MM.1S (cell line): ENCODE measurements around the gene C10orf90.

Experiments
- DNase-seq: peaks from one replicate; pipeline ENCODE4 v3.0.0-alpha.2; 2015
- H2AFZ ChIP-seq: fragments of 300-600 bp; sonication (generic); 2 replicates; pipeline ENCODE4 v1.6.0; 2016; ENCODE audit warnings: antibody characterized with exemption, low read length
- H3F3A ChIP-seq: fragments of 300-600 bp; sonication (generic); 2 replicates; pipeline ENCODE4 v1.6.1; 2016; ENCODE audit warnings: mild to moderate bottlenecking, antibody characterized with exemption, low read length, moderate library complexity, mixed read lengths; ENCODE audit not compliant: insufficient read depth
- H3K27ac ChIP-seq: fragments of 300-600 bp; sonication (generic); 2 replicates; pipeline ENCODE4 v1.5.1; 2016; ENCODE audit warnings: mild to moderate bottlenecking, low read length
- H3K27me3 ChIP-seq: fragments of 300-600 bp; sonication (generic); replicated peaks from 2 replicates; pipeline ENCODE4 v1.6.0; 2016; ENCODE audit warnings: low read length; ENCODE audit not compliant: insufficient read depth
- H3K36me3 ChIP-seq: fragments of 300-600 bp; sonication (generic); replicated peaks from 2 replicates; pipeline ENCODE4 v1.6.1; 2016; ENCODE audit warnings: mild to moderate bottlenecking, low read length, mixed read lengths; ENCODE audit not compliant: insufficient read depth
- H3K4me1 ChIP-seq: fragments of 300-600 bp; sonication (generic); 2 replicates; pipeline ENCODE4 v1.6.1; 2016; ENCODE audit warnings: low read length, mixed read lengths
- H3K4me2 ChIP-seq: fragments of 300-600 bp; sonication (generic); 2 replicates; pipeline ENCODE4 v1.6.0; 2016; ENCODE audit warnings: low read depth, low read length
- H3K4me3 ChIP-seq: fragments of 300-600 bp; sonication (generic); 2 replicates; pipeline ENCODE4 v1.5.1; 2016; ENCODE audit warnings: low read length, mixed read lengths
- H3K79me2 ChIP-seq: fragments of 300-600 bp; sonication (generic); 2 replicates; pipeline ENCODE4 v1.6.1; 2016; ENCODE audit warnings: mixed run types, low read length, mixed read lengths
- H3K9ac ChIP-seq: fragments of 300-600 bp; sonication (generic); 2 replicates; pipeline ENCODE4 v1.6.1; 2016; ENCODE audit warnings: low read length, mixed read lengths
- H3K9me2 ChIP-seq: fragments of 300-600 bp; sonication (generic); replicated peaks from 2 replicates; pipeline ENCODE4 v1.6.1; 2016; ENCODE audit warnings: mild to moderate bottlenecking, low read length, mixed read lengths; ENCODE audit not compliant: insufficient read depth
- H3K9me3 ChIP-seq: fragments of 300-600 bp; sonication (generic); replicated peaks from 2 replicates; pipeline ENCODE4 v1.6.1; 2016; ENCODE audit warnings: mild to moderate bottlenecking, low read length, mixed read lengths; ENCODE audit not compliant: insufficient read depth
- H4K20me1 ChIP-seq: fragments of 300-600 bp; sonication (generic); 2 replicates; pipeline ENCODE4 v1.6.1; 2016; ENCODE audit warnings: mild to moderate bottlenecking, low read length, moderate library complexity, mixed read lengths; ENCODE audit not compliant: insufficient read depth
- CTCF ChIP-seq: fragments of 300-600 bp; sonication (generic); IDR thresholded peaks from 2 replicates; pipeline ENCODE4 v1.5.1; 2016; ENCODE audit warnings: antibody characterized with exemption, low read length, mixed read lengths
- EZH2 ChIP-seq: fragments of 300-600 bp; sonication (generic); optimal IDR thresholded peaks from 2 replicates; pipeline ENCODE3; 2017; ENCODE audit warnings: low read depth, mild to moderate bottlenecking, antibody characterized with exemption, low read length, mixed read lengths
- EZH2phosphoT487 ChIP-seq: fragments of 300-600 bp; sonication (generic); IDR thresholded peaks from 2 replicates; pipeline ENCODE4 v1.6.1; 2018; ENCODE audit warnings: antibody characterized with exemption, low read length

C10orf90 gene

DNA sequence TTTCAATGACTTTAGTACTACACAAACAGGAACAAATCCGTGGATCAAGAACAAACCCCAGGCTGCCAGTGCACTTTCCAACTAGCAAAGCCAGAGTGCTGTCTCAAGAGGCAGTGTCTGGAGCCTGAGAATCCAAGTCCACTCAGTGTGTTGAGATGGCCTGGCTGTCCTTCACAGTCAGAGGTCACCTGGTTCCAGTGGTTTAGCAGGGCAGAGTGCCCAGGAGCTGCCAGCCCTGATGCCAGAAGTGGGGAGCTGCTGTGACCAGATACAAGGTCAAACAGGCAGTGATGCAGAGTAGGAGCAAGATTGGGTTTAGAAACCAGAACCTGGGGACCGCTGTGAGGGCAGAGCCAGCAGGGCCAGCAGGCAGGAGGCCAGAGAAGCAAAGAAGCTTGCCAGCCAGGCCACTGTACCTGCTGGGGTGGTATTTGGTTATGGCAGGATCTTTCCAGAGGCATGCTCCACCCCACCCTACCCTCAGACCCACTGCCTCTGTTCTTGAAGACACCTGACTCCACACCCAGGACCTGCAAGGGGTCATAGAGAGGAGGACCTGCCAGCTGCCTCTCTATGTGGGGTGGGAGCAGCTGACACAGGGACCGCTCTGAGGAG, 35.6 kb upstream of the C10orf90 start:
- no peaks in the 10 kb centered on the region for H4K20me1 ChIP-seq
- H3K9me2 ChIP-seq, result no peaks in the 10 kb centered on the region
- H3K4me1 ChIP-seq, result no peaks in the 10 kb centered on the region
- TF ChIP-seq CTCF (no peak), EZH2 (no peak), EZH2phosphoT487 (no peak)
- no peak overlapping the region for H3K9ac ChIP-seq
- no peaks in the 10 kb centered on the region for H3K9me3 ChIP-seq
- no peaks in the 10 kb centered on the region for H3K79me2 ChIP-seq
- no peaks in the 10 kb centered on the region for H3F3A ChIP-seq
- no peak overlapping the region for H3K4me2 ChIP-seq
- no peaks in the 10 kb centered on the region for H3K27me3 ChIP-seq
- H3K4me3 ChIP-seq, result no peak overlapping the region
- DNase-seq, result no peak
- H3K27ac ChIP-seq, result no peak overlapping the region
- H2AFZ ChIP-seq, result no peak overlapping the region
- H3K36me3 ChIP-seq, result no peaks in the 10 kb centered on the region

DNA sequence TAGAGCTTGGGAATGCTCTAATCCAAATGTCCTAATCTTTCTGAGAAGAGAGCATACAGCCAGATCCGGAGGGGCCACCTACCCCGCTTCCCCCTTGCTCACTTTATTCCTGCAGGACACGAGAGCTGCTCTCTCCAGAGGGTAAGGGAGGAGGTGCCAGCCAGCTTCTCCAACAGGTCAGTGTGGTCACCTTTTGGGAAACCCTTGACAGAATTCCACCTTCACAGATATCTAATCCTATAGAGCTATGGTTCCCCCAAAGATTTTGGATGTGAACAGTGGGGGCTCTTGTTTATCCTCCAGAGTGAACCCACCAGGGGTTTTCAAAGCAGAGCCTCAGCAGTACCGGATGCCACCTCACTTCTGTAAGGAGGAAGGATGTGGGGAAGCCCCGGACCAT, 34.6 kb upstream of the C10orf90 start:
- no peak for TF ChIP-seq EZH2
- TF ChIP-seq CTCF, result no peak
- TF ChIP-seq EZH2phosphoT487, result no peak
- no peak overlapping the region for H3K4me2 ChIP-seq
- no peak overlapping the region for H2AFZ ChIP-seq
- H3K9me3 ChIP-seq, result no peaks in the 10 kb centered on the region
- H3K4me1 ChIP-seq, result no peaks in the 10 kb centered on the region
- DNase-seq, result no peak
- H3K79me2 ChIP-seq, result no peaks in the 10 kb centered on the region
- no peaks in the 10 kb centered on the region for H3K9me2 ChIP-seq
- H3F3A ChIP-seq, result no peaks in the 10 kb centered on the region
- H3K4me3 ChIP-seq, result no peak overlapping the region
- no peaks in the 10 kb centered on the region for H4K20me1 ChIP-seq
- no peak overlapping the region for H3K9ac ChIP-seq
- no peak overlapping the region for H3K27ac ChIP-seq
- H3K27me3 ChIP-seq, result no peaks in the 10 kb centered on the region
- H3K36me3 ChIP-seq, result no peaks in the 10 kb centered on the region

- Histone ChIP-seq H3F3A (no peaks in the 10 kb centered on the region), H3K79me2 (no peaks in the 10 kb centered on the region), H3K9me3 (no peaks in the 10 kb centered on the region), H3K9me2 (no peaks in the 10 kb centered on the region), H3K9ac (no peak overlapping the region), H2AFZ (no peak overlapping the region), H3K4me1 (no peaks in the 10 kb centered on the region), H3K27ac (no peak overlapping the region), H4K20me1 (no peaks in the 10 kb centered on the region), H3K27me3 (no peaks in the 10 kb centered on the region), H3K4me3 (no peak overlapping the region), H3K4me2 (no peak overlapping the region), H3K36me3 (no peaks in the 10 kb centered on the region)
- DNase-seq, result no peak
- no peak for TF ChIP-seq CTCF
- TF ChIP-seq EZH2phosphoT487, result no peak
- TF ChIP-seq EZH2, result no peak
Observed at GRCh38 chr10:126704649-126705048, 34.2 kb upstream of the C10orf90 start.
